GM18511 (cell line): ENCODE results near the gene C5AR1.
"Not testable (repeated sequence)": the region's sequence is repeated elsewhere in the genome, so short reads cannot be mapped to it uniquely, and the experiment has no call there.

Experiments used
- ATAC-seq: cut with Tn5 transposase; IDR thresholded peaks from one replicate; pipeline ENCODE4 v1.9.1; 2021; ENCODE audit warnings: mild to moderate bottlenecking, moderate library complexity; ENCODE audit not compliant: unreplicated experiment

C5AR1 gene

GRCh38 chr19:47309608-47310007 lies at the start of gene C5AR1:
TSS of gene C5AR1 (plus strand) at chr19:47309861. CDS start at chr19:47309896, 35 bp downstream.
- ATAC-seq, result no peak

DNA sequence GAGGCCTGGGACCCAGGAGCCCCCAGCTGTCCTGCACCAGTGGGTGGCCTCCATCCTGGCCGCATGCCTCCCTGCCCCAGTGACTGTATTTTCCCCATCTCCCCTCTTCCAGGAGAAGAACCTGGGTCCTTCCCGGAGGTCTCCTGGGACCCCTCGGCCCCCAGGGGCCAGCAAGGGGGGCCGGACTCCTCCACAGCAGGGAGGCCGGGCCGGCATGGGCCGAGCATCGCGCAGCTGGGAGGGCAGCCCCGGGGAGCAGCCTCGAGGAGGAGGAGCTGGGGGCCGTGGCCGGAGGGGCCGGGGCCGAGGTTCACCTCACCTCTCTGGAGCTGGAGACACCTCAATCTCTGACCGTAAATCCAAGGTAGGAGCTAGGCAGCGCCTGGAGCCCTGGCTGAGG lies 49.2 kb upstream of the C5AR1 start:
- no peak for ATAC-seq

- peak; percentile 89 for ATAC-seq
Observed at GRCh38 chr19:47261946-47262793, 47.5 kb upstream of the C5AR1 start.

DNA sequence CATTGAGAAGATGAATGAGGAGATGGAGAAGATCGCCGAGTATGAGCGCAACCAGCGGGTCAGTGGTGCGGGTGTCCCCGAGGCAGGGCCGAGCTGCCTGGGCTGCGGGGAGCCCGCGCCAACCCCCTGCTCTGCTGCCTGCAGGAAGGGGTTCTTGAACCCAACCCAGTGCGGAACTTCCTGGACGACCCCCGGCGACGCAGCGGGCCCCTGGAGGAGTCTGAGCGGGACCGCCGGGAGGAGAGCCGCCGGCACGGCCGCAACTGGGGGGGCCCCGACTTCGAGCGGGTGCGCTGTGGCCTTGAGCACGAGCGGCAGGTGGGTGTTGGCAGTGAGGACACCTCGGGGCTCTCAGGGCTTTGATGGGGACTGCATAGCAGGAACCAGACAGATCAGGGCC lies 45.0 kb upstream of the C5AR1 start:
- no peak for ATAC-seq

GRCh38 chr19:47266401-47266941 lies 43.2 kb upstream of the C5AR1 start:
- ATAC-seq, result no peak

DNA sequence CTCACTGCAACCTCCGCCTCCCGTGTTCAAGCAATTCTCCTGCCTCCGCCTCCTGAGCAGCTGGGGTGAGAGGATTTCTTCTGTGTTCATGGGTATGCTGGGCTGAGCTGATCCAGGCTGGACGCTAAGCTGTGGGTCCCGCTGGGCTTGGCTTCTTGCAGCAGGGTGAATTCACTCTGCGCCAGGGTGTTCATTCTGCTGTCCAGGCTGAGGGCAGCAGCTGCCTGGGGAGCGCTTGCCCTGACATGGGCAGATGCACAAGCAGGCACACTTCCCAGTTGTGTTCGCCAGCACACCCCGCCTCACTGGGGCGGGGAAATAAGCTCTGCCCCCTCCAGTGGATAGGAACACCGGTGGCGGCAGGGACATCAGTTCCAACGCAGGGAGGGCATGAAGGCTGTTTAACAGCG lies 42.3 kb upstream of the C5AR1 start:
- no peak for ATAC-seq

DNA sequence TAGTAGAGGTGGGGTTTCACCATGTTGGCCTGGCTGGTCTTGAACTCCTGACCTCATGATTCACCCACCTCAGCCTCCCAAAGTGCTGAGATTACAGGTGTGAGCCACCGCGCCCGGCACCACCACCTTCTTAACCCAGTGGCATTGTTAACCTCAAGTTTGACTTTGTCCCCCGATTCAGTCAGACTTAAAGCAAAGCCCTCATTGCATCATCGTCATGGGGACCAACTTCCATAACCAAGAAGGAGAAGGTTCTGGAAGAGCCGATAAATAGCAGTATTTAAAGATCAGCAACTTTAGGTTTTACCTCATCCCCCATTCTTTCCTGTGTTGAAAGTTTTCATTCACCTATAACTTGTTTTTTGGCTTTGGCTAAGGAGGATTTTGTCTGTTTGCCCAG lies 41.6 kb upstream of the C5AR1 start:
- no peak for ATAC-seq

- ATAC-seq, result no peak
Observed at GRCh38 chr19:47269596-47269995, 40.1 kb upstream of the C5AR1 start.

DNA sequence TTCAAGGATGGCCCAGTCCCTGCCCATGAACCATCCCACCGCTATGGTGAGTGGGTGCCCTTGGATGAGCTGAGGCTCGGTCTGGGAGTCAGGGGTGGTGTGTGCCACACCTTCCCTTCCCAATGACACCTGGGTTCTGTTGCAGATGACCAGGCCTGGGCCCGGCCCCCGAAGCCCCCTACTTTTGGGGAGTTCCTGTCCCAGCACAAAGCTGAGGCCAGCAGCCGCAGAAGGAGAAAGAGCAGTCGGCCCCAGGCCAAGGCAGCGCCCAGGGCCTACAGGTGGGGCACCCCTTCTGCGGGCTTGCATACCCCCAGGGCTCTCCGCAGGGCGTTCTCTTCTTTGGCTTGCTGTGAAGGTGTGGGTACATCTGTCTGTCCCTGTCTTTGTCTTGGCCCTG lies 39.3 kb upstream of the C5AR1 start:
- no peak for ATAC-seq

GRCh38 chr19:47271949-47272348 lies 37.7 kb upstream of the C5AR1 start:
- no peak for ATAC-seq

DNA sequence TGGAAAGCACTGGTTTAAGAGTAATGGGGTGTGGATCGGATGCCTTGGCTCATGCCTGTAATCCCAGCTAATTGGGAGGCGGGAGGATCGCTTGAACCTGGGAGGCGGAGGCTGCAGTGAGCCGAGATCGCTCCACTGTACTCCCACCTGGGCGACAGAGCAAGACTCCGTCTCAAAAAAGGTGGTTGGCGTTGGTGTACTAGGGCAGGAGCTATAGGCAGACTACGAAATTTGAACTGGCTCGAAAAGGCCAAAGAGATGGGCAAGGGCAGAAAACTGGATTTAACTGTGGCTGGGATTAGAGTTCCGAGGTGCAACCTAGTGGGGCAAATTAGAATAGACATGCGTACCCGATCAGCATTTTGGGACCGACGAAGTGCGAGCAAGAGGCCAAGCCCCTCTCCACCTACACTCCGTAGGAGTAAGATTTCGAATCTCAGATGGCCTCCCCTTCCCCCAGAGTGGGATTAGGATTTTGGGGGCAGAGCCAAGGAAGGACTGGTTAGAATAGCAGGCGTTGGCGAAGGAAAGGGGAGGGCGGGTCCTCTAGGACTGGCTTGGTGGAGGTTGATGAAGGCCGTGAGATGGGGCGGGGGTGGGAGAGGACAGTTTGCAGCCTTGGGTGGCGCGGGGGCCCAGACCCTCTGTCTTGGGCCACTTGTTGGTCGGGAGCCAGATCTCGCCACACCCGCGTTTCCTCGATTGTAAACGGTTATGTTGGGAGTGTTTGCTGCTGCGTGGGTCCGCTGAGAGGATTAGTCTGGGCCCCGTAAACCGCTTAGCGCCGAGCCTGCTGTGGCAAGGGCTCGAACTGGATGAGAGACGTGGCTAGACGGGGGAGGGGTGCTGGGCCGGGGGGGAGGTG lies 37.0 kb upstream of the C5AR1 start:
- no peak for ATAC-seq

- ATAC-seq, result peak; percentile 76
Observed at GRCh38 chr19:47273313-47274070, 36.2 kb upstream of the C5AR1 start.

- ATAC-seq, result peak; percentile 66
Observed at GRCh38 chr19:47274071-47274890, 35.4 kb upstream of the C5AR1 start, which contains the start of gene INAFM1. TSS of gene INAFM1 (plus strand) at chr19:47274885. CDS start at chr19:47274920, 35 bp downstream.

GRCh38 chr19:47274891-47275761 lies 34.5 kb upstream of the C5AR1 start:
- ATAC-seq, result peak; percentile 16

- no peak for ATAC-seq
Observed at GRCh38 chr19:47275791-47276461, 33.7 kb upstream of the C5AR1 start.

DNA sequence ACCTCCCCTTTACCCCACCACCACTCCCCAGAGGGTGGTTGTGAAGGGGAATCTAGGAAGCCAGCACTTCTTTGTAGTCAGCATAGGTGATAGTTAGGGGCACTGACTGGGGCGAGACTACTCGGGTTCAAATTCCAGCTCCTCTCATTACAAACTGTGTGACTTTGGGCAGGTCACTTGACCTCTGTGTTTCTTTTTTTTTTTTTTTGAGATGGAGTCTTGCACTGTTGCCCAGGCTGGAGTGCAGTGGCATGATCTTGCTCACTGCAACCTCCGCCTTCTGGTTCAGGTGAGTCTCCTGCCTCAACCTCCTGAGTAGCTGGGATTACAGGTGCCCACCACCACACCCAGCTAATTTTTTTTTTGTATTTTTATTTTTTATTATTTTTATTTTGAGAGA lies 33.1 kb upstream of the C5AR1 start:
- not testable (repeated sequence) for ATAC-seq

- ATAC-seq, result no peak
Observed at GRCh38 chr19:47280183-47280797, 29.4 kb upstream of the C5AR1 start.
